ENCODE measurements around the gene PDRG1. TPM values are rescaled to one million over a fixed set of nuclear protein-coding genes. Genes with fewer than 3 reads are reported as not detected.

PDRG1 gene
- total RNA-seq, 1 donor from 2014 or later: 6.8 TPM

DNA sequence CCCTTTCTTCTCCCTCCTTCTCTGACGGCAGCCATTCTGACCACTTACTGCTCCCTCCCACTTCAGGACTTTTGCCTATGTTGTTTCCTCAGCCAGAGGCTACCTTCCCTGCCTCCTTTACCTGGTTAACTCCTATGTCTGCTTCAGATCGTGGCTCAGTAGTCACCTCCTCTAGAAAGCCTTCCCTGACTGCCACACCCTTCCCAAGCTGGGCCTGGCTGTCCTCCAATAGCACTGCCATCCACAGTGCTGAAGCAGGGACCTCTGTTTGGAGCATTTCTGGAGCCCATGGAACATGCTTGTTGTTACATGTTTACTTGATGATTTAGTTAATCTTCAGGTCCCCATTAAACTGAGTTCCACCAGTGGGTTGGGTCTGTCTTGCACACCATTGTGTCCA is 29.9 kb upstream of the PDRG1 start:
- no peaks in the 10 kb centered on the region for H3K36me3 ChIP-seq (ENCODE audit: control insufficient read depth, insufficient read depth, low read length)
- peaks cover 5% of the 10 kb centered on the region for H3K27me3 ChIP-seq (ENCODE audit: control insufficient read depth, insufficient read depth, low read length)

DNA sequence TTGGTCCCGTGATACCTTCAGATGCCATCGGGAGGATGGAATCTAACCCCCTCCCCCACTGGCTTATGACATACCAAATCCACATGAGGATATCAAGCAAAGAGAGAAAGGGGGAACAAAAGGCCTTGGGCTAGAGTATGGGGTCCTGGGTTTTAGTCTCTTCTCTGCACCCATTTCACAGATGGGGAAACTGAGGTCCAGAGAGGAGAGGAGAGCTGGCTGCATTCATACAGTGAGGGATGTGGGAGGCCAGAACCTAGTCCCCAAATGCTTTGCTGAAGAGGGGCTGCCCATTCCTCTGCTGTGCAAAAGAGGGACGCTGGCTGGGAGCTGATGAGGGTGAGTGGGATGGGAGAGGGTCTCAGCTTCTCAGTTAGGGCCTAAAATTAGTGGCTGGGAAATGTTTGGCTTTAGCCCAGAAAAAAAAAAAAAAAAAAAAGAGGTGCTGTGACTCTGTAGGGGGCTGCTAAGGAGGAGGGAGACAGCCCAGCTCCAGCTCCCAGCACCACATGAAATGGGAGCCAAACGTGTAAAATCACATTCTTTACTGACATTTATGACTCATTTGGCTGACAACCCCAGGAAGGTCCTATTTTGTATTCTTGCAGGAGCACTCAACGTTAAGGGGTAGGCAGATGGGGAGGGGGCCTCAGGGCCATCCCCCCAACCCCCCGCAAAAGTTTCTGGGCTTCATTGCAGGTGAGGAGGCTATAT is 28.0 kb upstream of the PDRG1 start:
- Histone ChIP-seq H3K27me3 (ENCODE audit: control insufficient read depth, insufficient read depth, low read length) (peaks cover 6% of the 10 kb centered on the region), H3K4me3 (ENCODE audit: low read depth, low read length) (no peak overlapping the region), H3K36me3 (ENCODE audit: control insufficient read depth, insufficient read depth, low read length) (no peaks in the 10 kb centered on the region)
- DNase-seq (ENCODE audit: low read depth) (peak; percentile 14), FAIRE-seq (no peak)
- TF ChIP-seq, protein P1, sequence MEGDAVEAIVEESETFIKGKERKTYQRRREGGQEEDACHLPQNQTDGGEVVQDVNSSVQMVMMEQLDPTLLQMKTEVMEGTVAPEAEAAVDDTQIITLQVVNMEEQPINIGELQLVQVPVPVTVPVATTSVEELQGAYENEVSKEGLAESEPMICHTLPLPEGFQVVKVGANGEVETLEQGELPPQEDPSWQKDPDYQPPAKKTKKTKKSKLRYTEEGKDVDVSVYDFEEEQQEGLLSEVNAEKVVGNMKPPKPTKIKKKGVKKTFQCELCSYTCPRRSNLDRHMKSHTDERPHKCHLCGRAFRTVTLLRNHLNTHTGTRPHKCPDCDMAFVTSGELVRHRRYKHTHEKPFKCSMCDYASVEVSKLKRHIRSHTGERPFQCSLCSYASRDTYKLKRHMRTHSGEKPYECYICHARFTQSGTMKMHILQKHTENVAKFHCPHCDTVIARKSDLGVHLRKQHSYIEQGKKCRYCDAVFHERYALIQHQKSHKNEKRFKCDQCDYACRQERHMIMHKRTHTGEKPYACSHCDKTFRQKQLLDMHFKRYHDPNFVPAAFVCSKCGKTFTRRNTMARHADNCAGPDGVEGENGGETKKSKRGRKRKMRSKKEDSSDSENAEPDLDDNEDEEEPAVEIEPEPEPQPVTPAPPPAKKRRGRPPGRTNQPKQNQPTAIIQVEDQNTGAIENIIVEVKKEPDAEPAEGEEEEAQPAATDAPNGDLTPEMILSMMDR (IDR thresholded peaks at IDR 0.05; ENCODE audit: insufficient read depth, low read length, severe bottlenecking): no peak

More for the DNA sequence above, 29.9 kb upstream of the PDRG1 start:
- no peak for DNase-seq (ENCODE audit: low read depth)
- no peak for FAIRE-seq
- no peak overlapping the region for H3K4me3 ChIP-seq (ENCODE audit: low read depth, low read length)
- TF ChIP-seq, protein P1 (IDR thresholded peaks at IDR 0.05; ENCODE audit: insufficient read depth, low read length, severe bottlenecking): no peak

DNA sequence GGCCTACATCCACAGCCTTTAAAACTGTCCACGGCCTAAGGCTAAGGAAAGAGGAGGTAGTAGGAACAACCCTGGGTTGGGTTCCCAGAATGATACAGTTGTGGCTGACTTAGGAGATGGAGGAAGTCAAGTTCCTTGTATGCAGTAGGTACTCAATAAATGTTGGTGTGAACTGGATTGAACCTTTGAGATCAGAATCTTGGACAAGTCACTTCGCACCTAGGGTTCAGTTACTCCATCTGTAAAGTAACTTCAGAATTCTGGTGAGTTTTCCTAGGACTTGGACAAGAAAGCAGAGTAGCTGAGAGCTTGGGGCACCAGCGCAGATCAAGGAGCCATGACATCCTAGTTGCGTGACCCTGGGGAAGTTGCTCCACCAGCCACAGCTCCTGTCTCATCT is 25.2 kb upstream of the PDRG1 start:
- no peaks in the 10 kb centered on the region for H3K36me3 ChIP-seq (ENCODE audit: control insufficient read depth, insufficient read depth, low read length)
- H3K4me3 ChIP-seq (ENCODE audit: low read depth, low read length): no peak overlapping the region
- TF ChIP-seq, protein P1 (IDR thresholded peaks at IDR 0.05; ENCODE audit: insufficient read depth, low read length, severe bottlenecking): no peak
- peaks cover 6% of the 10 kb centered on the region for H3K27me3 ChIP-seq (ENCODE audit: control insufficient read depth, insufficient read depth, low read length)
- no peak for DNase-seq (ENCODE audit: low read depth)
- FAIRE-seq: no peak

DNA sequence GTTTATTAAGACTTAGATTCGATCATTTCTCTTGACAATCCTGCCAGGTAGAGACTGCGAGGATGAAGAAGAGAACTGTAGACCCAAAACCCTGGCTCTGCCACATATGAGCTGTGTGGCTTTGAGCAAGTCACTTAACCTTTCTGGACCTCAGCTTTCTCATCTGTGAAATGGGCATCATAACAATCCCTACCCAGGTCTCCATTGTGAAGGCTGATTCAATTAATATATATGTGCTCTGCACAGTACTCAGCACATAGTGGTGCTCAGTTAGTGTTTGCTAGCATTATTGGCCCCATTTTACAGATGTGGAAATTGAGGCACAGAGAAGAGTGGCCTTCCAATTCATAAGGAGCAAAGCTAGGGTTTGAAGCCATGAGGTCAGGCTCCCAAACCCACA is 24.0 kb upstream of the PDRG1 start:
- Histone ChIP-seq H3K36me3 (ENCODE audit: control insufficient read depth, insufficient read depth, low read length) (no peaks in the 10 kb centered on the region), H3K27me3 (ENCODE audit: control insufficient read depth, insufficient read depth, low read length) (peaks cover 6% of the 10 kb centered on the region), H3K4me3 (ENCODE audit: low read depth, low read length) (no peak overlapping the region)
- TF ChIP-seq, protein P1 (IDR thresholded peaks at IDR 0.05; ENCODE audit: insufficient read depth, low read length, severe bottlenecking): no peak
- FAIRE-seq: no peak
- DNase-seq (ENCODE audit: low read depth): no peak

DNA sequence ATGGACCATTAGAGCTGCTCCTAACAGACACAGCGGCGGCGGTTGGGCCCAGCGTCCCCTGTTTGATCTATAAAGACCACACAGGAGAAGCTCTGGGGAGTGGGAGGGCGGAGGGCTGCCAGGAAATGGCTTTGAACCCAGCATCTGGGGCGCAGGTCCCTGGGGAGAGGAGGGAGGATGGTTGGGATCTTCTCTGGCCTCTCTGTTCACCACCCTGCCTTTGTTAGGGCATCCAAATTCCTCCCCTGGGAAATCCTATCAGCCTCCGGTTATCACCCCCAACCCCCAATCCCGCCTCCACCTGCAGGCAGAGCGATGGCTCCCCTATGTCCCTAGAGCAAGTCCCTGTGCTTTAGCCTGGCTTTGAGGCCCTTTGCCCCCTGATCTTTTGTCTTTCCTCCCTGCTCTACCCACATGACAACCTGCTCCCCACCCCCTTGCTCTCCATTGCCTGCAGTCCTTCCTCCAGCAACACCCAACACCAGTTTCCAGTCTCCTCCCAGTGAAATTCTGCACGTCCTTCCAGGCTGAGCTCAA is 23.2 kb upstream of the PDRG1 start:
- no peak overlapping the region for H3K4me3 ChIP-seq (ENCODE audit: low read depth, low read length)
- TF ChIP-seq, protein P1 (IDR thresholded peaks at IDR 0.05; ENCODE audit: insufficient read depth, low read length, severe bottlenecking): no peak
- no peak for FAIRE-seq
- H3K36me3 ChIP-seq (ENCODE audit: control insufficient read depth, insufficient read depth, low read length): no peaks in the 10 kb centered on the region
- H3K27me3 ChIP-seq (ENCODE audit: control insufficient read depth, insufficient read depth, low read length): peaks cover 7% of the 10 kb centered on the region
- DNase-seq (ENCODE audit: low read depth): no peak

Data from bronchial epithelial cell (primary cell).